Type B pancreatic cell (in vitro differentiated cells): ENCODE results near the gene PIANP. TPM values are rescaled to one million over a fixed set of nuclear protein-coding genes. Genes with fewer than 3 reads are reported as not detected.

Experiments
- DNase-seq: peaks from one replicate; pipeline ENCODE4 v3.0.0; 2021; ENCODE audit warnings: mixed read lengths; ENCODE audit not compliant: unreplicated experiment; ENCODE audit errors: extremely low spot score
- H3K27ac Mint-ChIP-seq: 2 replicates; pipeline ENCODE4 v1.8.0; 2021; ENCODE audit warnings: mild to moderate bottlenecking, mixed read lengths
- H3K27me3 Mint-ChIP-seq: 2 replicates; pipeline ENCODE4 v1.8.0; 2021; ENCODE audit warnings: mixed read lengths
- H3K36me3 Mint-ChIP-seq: 2 replicates; pipeline ENCODE4 v1.8.0; 2021; ENCODE audit warnings: mixed read lengths
- H3K4me1 Mint-ChIP-seq: one replicate; pipeline ENCODE4 v1.8.0; 2021; ENCODE audit warnings: mixed read lengths; ENCODE audit not compliant: unreplicated experiment
- H3K4me3 Mint-ChIP-seq: 2 replicates; pipeline ENCODE4 v1.8.0; 2021; ENCODE audit warnings: mild to moderate bottlenecking, mixed read lengths
- H3K9me3 Mint-ChIP-seq: 2 replicates; pipeline ENCODE4 v1.8.0; 2021; ENCODE audit warnings: mixed read lengths
- total RNA-seq: library from RNA; stranded (reverse); gene quantifications from 2 replicates; pipeline ENCODE4 v1.2.1, GENCODE V29; 2021; ENCODE audit warnings: low replicate concordance
- TF ChIP-seq, protein P1 (sequence below): fragments of 200-600 bp; sonication (generic); conservative IDR thresholded peaks from 2 replicates; pipeline ENCODE4 v1.5.0; 2021; ENCODE audit warnings: antibody characterized with exemption, mild to moderate bottlenecking

PIANP gene
- total RNA-seq, 1 donor from 2014 or later, result 3.9 TPM

DNA sequence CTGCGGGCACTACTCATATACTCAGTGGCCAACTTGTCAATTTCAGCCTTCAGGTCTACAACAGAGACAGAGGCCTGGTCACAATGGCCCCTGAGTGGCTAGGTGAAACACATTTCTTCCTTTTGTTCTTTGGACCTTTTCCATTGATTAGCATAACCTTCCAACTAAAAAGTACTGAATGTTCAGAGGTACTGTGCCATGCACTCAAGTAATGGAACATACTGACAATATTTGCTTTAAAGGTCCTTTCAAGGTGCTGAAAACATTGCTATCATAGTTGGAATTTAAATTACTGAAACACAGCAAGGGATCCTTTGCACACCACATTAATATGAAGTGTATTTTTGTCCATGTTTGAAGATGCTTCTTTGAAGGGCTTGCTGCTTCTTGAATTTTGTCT is 47.3 kb downstream of the PIANP start:
- TF ChIP-seq, protein P1, sequence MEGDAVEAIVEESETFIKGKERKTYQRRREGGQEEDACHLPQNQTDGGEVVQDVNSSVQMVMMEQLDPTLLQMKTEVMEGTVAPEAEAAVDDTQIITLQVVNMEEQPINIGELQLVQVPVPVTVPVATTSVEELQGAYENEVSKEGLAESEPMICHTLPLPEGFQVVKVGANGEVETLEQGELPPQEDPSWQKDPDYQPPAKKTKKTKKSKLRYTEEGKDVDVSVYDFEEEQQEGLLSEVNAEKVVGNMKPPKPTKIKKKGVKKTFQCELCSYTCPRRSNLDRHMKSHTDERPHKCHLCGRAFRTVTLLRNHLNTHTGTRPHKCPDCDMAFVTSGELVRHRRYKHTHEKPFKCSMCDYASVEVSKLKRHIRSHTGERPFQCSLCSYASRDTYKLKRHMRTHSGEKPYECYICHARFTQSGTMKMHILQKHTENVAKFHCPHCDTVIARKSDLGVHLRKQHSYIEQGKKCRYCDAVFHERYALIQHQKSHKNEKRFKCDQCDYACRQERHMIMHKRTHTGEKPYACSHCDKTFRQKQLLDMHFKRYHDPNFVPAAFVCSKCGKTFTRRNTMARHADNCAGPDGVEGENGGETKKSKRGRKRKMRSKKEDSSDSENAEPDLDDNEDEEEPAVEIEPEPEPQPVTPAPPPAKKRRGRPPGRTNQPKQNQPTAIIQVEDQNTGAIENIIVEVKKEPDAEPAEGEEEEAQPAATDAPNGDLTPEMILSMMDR, result no peak
- H3K27me3 Mint-ChIP-seq, result no peaks in the 10 kb centered on the region
- peaks cover 28% of the 10 kb centered on the region for H3K36me3 Mint-ChIP-seq
- no peak overlapping the region for H3K4me3 Mint-ChIP-seq
- no peak for DNase-seq
- no peaks in the 10 kb centered on the region for H3K4me1 Mint-ChIP-seq
- H3K27ac Mint-ChIP-seq, result no peak overlapping the region
- H3K9me3 Mint-ChIP-seq, result no peaks in the 10 kb centered on the region

GRCh38 chr12:6652391-6652790 is 48.2 kb downstream of the PIANP start:
- no peaks in the 10 kb centered on the region for H3K27me3 Mint-ChIP-seq
- peaks cover 31% of the 10 kb centered on the region for H3K36me3 Mint-ChIP-seq
- no peaks in the 10 kb centered on the region for H3K4me1 Mint-ChIP-seq
- no peaks in the 10 kb centered on the region for H3K9me3 Mint-ChIP-seq
- TF ChIP-seq, protein P1, result no peak
- no peak for DNase-seq
- H3K4me3 Mint-ChIP-seq, result no peak overlapping the region
- H3K27ac Mint-ChIP-seq, result no peak overlapping the region

GRCh38 chr12:6650832-6651231 is 49.8 kb downstream of the PIANP start:
- no peaks in the 10 kb centered on the region for H3K4me1 Mint-ChIP-seq
- DNase-seq, result no peak
- TF ChIP-seq, protein P1, result no peak
- H3K27me3 Mint-ChIP-seq, result peaks cover 6% of the 10 kb centered on the region
- no peak overlapping the region for H3K27ac Mint-ChIP-seq
- no peak overlapping the region for H3K4me3 Mint-ChIP-seq
- H3K9me3 Mint-ChIP-seq, result no peaks in the 10 kb centered on the region
- H3K36me3 Mint-ChIP-seq, result peaks cover 37% of the 10 kb centered on the region

GRCh38 chr12:6647083-6647604 is 53.5 kb downstream of the PIANP start, which contains the start of gene ACRBP:
Gene ACRBP (minus strand): TSS chr12:6647432. CDS start chr12:6647366, 66 bp downstream.
- DNase-seq, result peak; percentile 76
- peaks cover 6% of the 10 kb centered on the region for H3K9me3 Mint-ChIP-seq
- peak within 1 kb of the TSS; percentile 76 for H3K4me3 Mint-ChIP-seq
- TF ChIP-seq, protein P1, result no peak
- H3K36me3 Mint-ChIP-seq, result peaks cover 43% of the 10 kb centered on the region
- H3K27ac Mint-ChIP-seq, result peak within 1 kb of the TSS; percentile 33
- no peaks in the 10 kb centered on the region for H3K4me1 Mint-ChIP-seq
- H3K27me3 Mint-ChIP-seq, result peaks cover 23% of the 10 kb centered on the region

GRCh38 chr12:6646276-6647082 is 54.1 kb downstream of the PIANP start:
- Mint-ChIP-seq H3K27ac (peak overlapping the region; percentile 33), H3K4me3 (peak overlapping the region; percentile 76)
- TF ChIP-seq, protein P1, result no peak

More at GRCh38 chr12:6646276-6647082, 54.1 kb downstream of the PIANP start:
- H3K9me3 Mint-ChIP-seq, result peaks cover 6% of the 10 kb centered on the region
- H3K4me1 Mint-ChIP-seq, result no peaks in the 10 kb centered on the region
- H3K36me3 Mint-ChIP-seq, result peaks cover 40% of the 10 kb centered on the region
- peaks cover 30% of the 10 kb centered on the region for H3K27me3 Mint-ChIP-seq
- DNase-seq, result no peak
